ENCODE measurements around the gene NKD2. TPM values are rescaled to one million over a fixed set of nuclear protein-coding genes. Genes with fewer than 3 reads are reported as not detected.
"Not testable (repeated sequence)": the region's sequence is repeated elsewhere in the genome, so short reads cannot be mapped to it uniquely, and the experiment has no call there.

NKD2 gene
- total RNA-seq, 1 donor from 2014 or later: 28.3 TPM

- DNase-seq (ENCODE audit: low spot score, unreplicated experiment): no peak
- Mint-ChIP-seq H3K9me3 (ENCODE audit: low read depth) (no peaks in the 10 kb centered on the region), H3K4me3 (ENCODE audit: low read depth) (no peak overlapping the region), H3K4me1 (ENCODE audit: low read depth) (no peaks in the 10 kb centered on the region), H3K27me3 (no peaks in the 10 kb centered on the region), H3K36me3 (ENCODE audit: insufficient read depth) (no peaks in the 10 kb centered on the region), H3K27ac (no peak overlapping the region)
- no peak for TF ChIP-seq CTCF (IDR thresholded peaks at IDR 0.05; ENCODE audit: unreplicated experiment)
Observed at GRCh38 chr5:1021136-1021968, 12.8 kb downstream of the NKD2 start.

- not testable (repeated sequence) for H3K4me1 Mint-ChIP-seq (ENCODE audit: low read depth); H3K4me3 Mint-ChIP-seq (ENCODE audit: low read depth); H3K9me3 Mint-ChIP-seq (ENCODE audit: low read depth)
Observed at GRCh38 chr5:1021969-1022336, 13.4 kb downstream of the NKD2 start.

GRCh38 chr5:1026700-1027621, 18.4 kb downstream of the NKD2 start:
- Mint-ChIP-seq H3K27me3 (no peaks in the 10 kb centered on the region), H3K4me1 (ENCODE audit: low read depth) (no peaks in the 10 kb centered on the region), H3K9me3 (ENCODE audit: low read depth) (no peaks in the 10 kb centered on the region), H3K4me3 (ENCODE audit: low read depth) (no peak overlapping the region), H3K36me3 (ENCODE audit: insufficient read depth) (no peaks in the 10 kb centered on the region), H3K27ac (no peak overlapping the region)
- TF ChIP-seq CTCF (IDR thresholded peaks at IDR 0.05; ENCODE audit: unreplicated experiment): no peak
- no peak for DNase-seq (ENCODE audit: low spot score, unreplicated experiment)

More at GRCh38 chr5:1021969-1022336, 13.4 kb downstream of the NKD2 start:
- not testable (repeated sequence) for H3K27me3 Mint-ChIP-seq; DNase-seq (ENCODE audit: low spot score, unreplicated experiment); H3K36me3 Mint-ChIP-seq (ENCODE audit: insufficient read depth); H3K27ac Mint-ChIP-seq

- no peaks in the 10 kb centered on the region for H3K9me3 Mint-ChIP-seq (ENCODE audit: low read depth)
- H3K27ac Mint-ChIP-seq: no peak overlapping the region
- H3K36me3 Mint-ChIP-seq (ENCODE audit: insufficient read depth): no peaks in the 10 kb centered on the region
- no peak overlapping the region for H3K4me3 Mint-ChIP-seq (ENCODE audit: low read depth)
- no peaks in the 10 kb centered on the region for H3K4me1 Mint-ChIP-seq (ENCODE audit: low read depth)
- DNase-seq (ENCODE audit: low spot score, unreplicated experiment): no peak
- no peak for TF ChIP-seq CTCF (IDR thresholded peaks at IDR 0.05; ENCODE audit: unreplicated experiment)
- no peaks in the 10 kb centered on the region for H3K27me3 Mint-ChIP-seq
Observed at GRCh38 chr5:1027631-1028441, 19.2 kb downstream of the NKD2 start.

GRCh38 chr5:1028481-1029281, 20.1 kb downstream of the NKD2 start:
- DNase-seq (ENCODE audit: low spot score, unreplicated experiment): no peak
- Mint-ChIP-seq H3K36me3 (ENCODE audit: insufficient read depth) (no peaks in the 10 kb centered on the region), H3K4me1 (ENCODE audit: low read depth) (no peaks in the 10 kb centered on the region), H3K27ac (no peak overlapping the region), H3K27me3 (no peaks in the 10 kb centered on the region), H3K9me3 (ENCODE audit: low read depth) (no peaks in the 10 kb centered on the region), H3K4me3 (ENCODE audit: low read depth) (no peak overlapping the region)
- TF ChIP-seq CTCF (IDR thresholded peaks at IDR 0.05; ENCODE audit: unreplicated experiment): no peak
